HEK293 (cell line): ENCODE results near the gene CASKIN1.
"Not testable (repeated sequence)": the region's sequence is repeated elsewhere in the genome, so short reads cannot be mapped to it uniquely, and the experiment has no call there.

Source experiments
- CTCF ChIA-PET: fragments of 350-600 bp; formaldehyde crosslinking; extraction: SDS; loops from one replicate; lab custom pipeline; 2021; ENCODE audit warnings: antibody characterized with exemption; lab: Yijun Ruan, JAX
- POLR2A ChIA-PET: fragments of 300-600 bp; formaldehyde crosslinking; extraction: SDS; loops from one replicate; lab custom pipeline; 2020; ENCODE audit warnings: antibody characterized with exemption, inconsistent platforms; lab: Yijun Ruan, JAX
- H3K27ac ChIP-seq: fragments of 200-500 bp; sonication (Bioruptor generic); 2 replicates; pipeline ENCODE4 v1.5.1; 2014; ENCODE audit warnings: low read depth, low read length, control low read depth, inconsistent platforms; ENCODE audit errors: extremely low read depth
- H3K36me3 ChIP-seq, 2 experiments: fragments of 200-500 bp in 1 of 2; sonication (Bioruptor generic) in 1 of 2; 1 replicate in 1 of 2; 2 replicates in 1 of 2; pipeline ENCODE4 v1.5.1; 2014 to 2017; ENCODE audit warnings: inconsistent platforms in 2 of 2, low read length in 2 of 2; ENCODE audit not compliant: control insufficient read depth in 2 of 2, insufficient read depth in 1 of 2
- H3K4me1 ChIP-seq: fragments of 200-500 bp; sonication (Bioruptor generic); 2 replicates; pipeline ENCODE4 v1.5.1; 2014; ENCODE audit warnings: mild to moderate bottlenecking, low read length, inconsistent platforms; ENCODE audit not compliant: control insufficient read depth, insufficient read depth
- H3K4me3 ChIP-seq: 2 replicates; pipeline ENCODE4 v1.5.1; 2011; ENCODE audit warnings: low read depth, mild to moderate bottlenecking, control low read depth, low read length, moderate library complexity
- H3K9me3 ChIP-seq: fragments of 200-500 bp; sonication (Bioruptor generic); 2 replicates; pipeline ENCODE4 v1.5.1; 2014; ENCODE audit warnings: low read depth, low read length, inconsistent platforms; ENCODE audit not compliant: control insufficient read depth, insufficient read depth
- EGR2 ChIP-seq: fragments of 450-650 bp; formaldehyde crosslinking; IDR thresholded peaks from 2 replicates; pipeline ENCODE4 v1.5.1; 2016; ENCODE audit warnings: low read depth, missing biosample characterization, missing genetic modification characterization
- ZBTB8A ChIP-seq: fragments of 450-650 bp; formaldehyde crosslinking; IDR thresholded peaks from 2 replicates; pipeline ENCODE4 v1.5.1; 2016; ENCODE audit warnings: missing biosample characterization, missing genetic modification characterization
- ZFHX2 ChIP-seq: fragments of 450-650 bp; formaldehyde crosslinking; conservative IDR thresholded peaks from 2 replicates; pipeline ENCODE4 v1.5.1; 2016; ENCODE audit warnings: missing biosample characterization, missing genetic modification characterization
- ZNF133 ChIP-seq: fragments of 450-650 bp; formaldehyde crosslinking; IDR thresholded peaks from 2 replicates; pipeline ENCODE4 v1.5.1; 2016; ENCODE audit warnings: missing biosample characterization, missing genetic modification characterization
- ZNF157 ChIP-seq: fragments of 450-650 bp; formaldehyde crosslinking; IDR thresholded peaks from 2 replicates; pipeline ENCODE4 v1.5.1; 2016; ENCODE audit warnings: missing biosample characterization, missing genetic modification characterization
- ZNF184 ChIP-seq: fragments of 450-650 bp; IDR thresholded peaks from 2 replicates; pipeline ENCODE4 v1.5.1; 2018; ENCODE audit warnings: missing biosample characterization, mild to moderate bottlenecking, missing genetic modification characterization
- ZNF19 ChIP-seq: fragments of 450-650 bp; formaldehyde crosslinking; IDR thresholded peaks from 2 replicates; pipeline ENCODE4; 2016; ENCODE audit warnings: missing biosample characterization, missing genetic modification characterization, low read depth
- ZNF202 ChIP-seq: fragments of 450-650 bp; formaldehyde crosslinking; IDR thresholded peaks from 2 replicates; pipeline ENCODE4 v1.5.1; 2016; ENCODE audit warnings: missing biosample characterization, missing genetic modification characterization, borderline replicate concordance
- ZNF266 ChIP-seq: fragments of 450-650 bp; formaldehyde crosslinking; IDR thresholded peaks from 2 replicates; pipeline ENCODE4 v1.5.1; 2016; ENCODE audit warnings: missing biosample characterization, missing genetic modification characterization, low read depth
- ZNF292 ChIP-seq: fragments of 450-650 bp; formaldehyde crosslinking; IDR thresholded peaks from 2 replicates; pipeline ENCODE4 v1.5.1; 2016; ENCODE audit warnings: low read depth, missing biosample characterization, missing genetic modification characterization, borderline replicate concordance
- ZNF394 ChIP-seq: fragments of 450-650 bp; formaldehyde crosslinking; IDR thresholded peaks from 2 replicates; pipeline ENCODE4 v1.5.1; 2016; ENCODE audit warnings: missing biosample characterization, missing genetic modification characterization, mild to moderate bottlenecking, moderate library complexity, borderline replicate concordance
- ZNF404 ChIP-seq: fragments of 450-650 bp; formaldehyde crosslinking; IDR thresholded peaks from 2 replicates; pipeline ENCODE4 v1.5.1; 2017; ENCODE audit warnings: missing biosample characterization, missing genetic modification characterization
- ZNF426 ChIP-seq: fragments of 450-650 bp; formaldehyde crosslinking; IDR thresholded peaks from 2 replicates; pipeline ENCODE4 v1.5.1; 2017; ENCODE audit warnings: missing biosample characterization, missing genetic modification characterization, mild to moderate bottlenecking, inconsistent platforms, moderate library complexity
- ZNF558 ChIP-seq: fragments of 450-650 bp; formaldehyde crosslinking; IDR thresholded peaks from 2 replicates; pipeline ENCODE4 v1.5.1; 2016; ENCODE audit warnings: missing biosample characterization, missing genetic modification characterization
- ZNF560 ChIP-seq: fragments of 450-650 bp; formaldehyde crosslinking; IDR thresholded peaks from 2 replicates; pipeline ENCODE4 v1.5.1; 2017; ENCODE audit warnings: missing biosample characterization, missing genetic modification characterization, borderline replicate concordance
- ZNF600 ChIP-seq: fragments of 450-650 bp; formaldehyde crosslinking; IDR thresholded peaks from 2 replicates; pipeline ENCODE4 v1.5.1; 2016; ENCODE audit warnings: missing biosample characterization, missing genetic modification characterization
- ZNF623 ChIP-seq: fragments of 450-650 bp; formaldehyde crosslinking; IDR thresholded peaks from 2 replicates; pipeline ENCODE4 v1.5.1; 2016; ENCODE audit warnings: missing biosample characterization, missing genetic modification characterization
- ZNF654 ChIP-seq: fragments of 450-650 bp; formaldehyde crosslinking; IDR thresholded peaks from 2 replicates; pipeline ENCODE4 v1.5.1; 2016; ENCODE audit warnings: low read depth, missing biosample characterization, missing genetic modification characterization
- ZNF664 ChIP-seq: fragments of 450-650 bp; formaldehyde crosslinking; IDR thresholded peaks from 2 replicates; pipeline ENCODE4 v1.5.1; 2016; ENCODE audit warnings: missing biosample characterization, missing genetic modification characterization
- ZXDB ChIP-seq: fragments of 450-650 bp; formaldehyde crosslinking; IDR thresholded peaks from 2 replicates; pipeline ENCODE4 v1.5.1; 2016; ENCODE audit warnings: missing biosample characterization, missing genetic modification characterization
- TF ChIP-seq, protein P1 (sequence below): fragments of 450-650 bp; formaldehyde crosslinking; IDR thresholded peaks from 2 replicates; pipeline ENCODE4 v1.5.1; 2016; ENCODE audit warnings: missing biosample characterization, missing genetic modification characterization
- TF ChIP-seq, protein P2 (sequence below): fragments of 450-650 bp; formaldehyde crosslinking; IDR thresholded peaks from 2 replicates; pipeline ENCODE4 v1.5.1; 2016; ENCODE audit warnings: missing biosample characterization, missing genetic modification characterization
- TF ChIP-seq, protein P3 (sequence below): fragments of 450-650 bp; formaldehyde crosslinking; IDR thresholded peaks from 2 replicates; pipeline ENCODE4 v1.5.1; 2016; ENCODE audit warnings: missing biosample characterization, missing genetic modification characterization
- TF ChIP-seq, protein P4 (sequence below): fragments of 450-650 bp; formaldehyde crosslinking; conservative IDR thresholded peaks from 2 replicates; pipeline ENCODE4 v1.5.1; 2016; ENCODE audit warnings: low read depth, missing biosample characterization, missing genetic modification characterization

The CASKIN1 gene

DNA sequence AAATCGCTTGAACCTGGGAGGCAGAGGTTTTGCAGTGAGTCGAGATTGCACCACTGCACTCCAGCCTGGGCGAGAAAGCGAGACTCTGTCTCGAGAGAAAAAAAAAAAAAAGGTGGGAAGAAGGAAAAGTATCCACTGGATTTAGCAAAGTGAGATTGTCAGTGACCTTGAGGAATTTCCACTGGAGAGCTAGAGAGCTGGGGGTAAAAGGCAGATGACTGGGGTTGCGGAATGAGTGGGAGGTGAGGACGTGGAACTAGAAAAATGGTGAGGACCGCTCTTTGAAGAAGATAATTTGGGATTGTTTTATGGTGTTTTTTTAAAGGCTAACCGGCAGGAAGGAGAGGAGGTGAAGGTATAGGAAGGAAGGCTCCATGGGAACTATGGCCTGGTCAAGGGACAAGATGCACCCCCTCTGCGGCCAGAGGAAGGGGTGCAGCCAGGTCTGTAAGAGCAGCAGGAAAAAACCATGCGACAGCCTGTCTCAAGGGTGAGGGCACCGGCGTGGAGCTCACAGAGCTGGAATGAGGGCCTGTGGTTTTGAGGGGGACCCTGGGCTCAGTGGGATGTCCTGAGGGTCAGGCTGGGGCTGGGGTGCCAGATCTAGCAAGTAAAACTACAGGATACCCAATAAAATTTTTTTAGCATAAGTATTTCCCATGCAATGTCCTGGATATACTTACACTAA is 8.2 kb upstream of the CASKIN1 start:
- peak overlapping the region; percentile 90; the same call in 1 of the 2 replicates for H3K27ac ChIP-seq
- CTCF ChIA-PET, result interaction anchor here (0.6 to 1.7 kb wide), 3 partner anchors 10 to 263 kb away, joined by 3 to 6 read pairs (median 4); no protein-coding TSS in a partner anchor
- H3K9me3 ChIP-seq, result no peaks in the 10 kb centered on the region
- no peaks in the 10 kb centered on the region for H3K4me1 ChIP-seq
- POLR2A ChIA-PET, result interaction anchor here (0.6 to 4.3 kb wide), 7 partner anchors 10 to 263 kb away, joined by 3 to 22 read pairs (median 5); partner anchors contain the start of genes PGP, TBL3 and TRAF7
- peaks cover 0 to 30% of the 10 kb centered on the region in 2 experiments; a peak in 1 of 3 replicates for H3K36me3 ChIP-seq
- H3K4me3 ChIP-seq, result peak overlapping the region; percentile 96
- no peak for TF ChIP-seq ZNF157 (tag by site-specific recombination)
- no peak for TF ChIP-seq EGR2 (tag by site-specific recombination)
- TF ChIP-seq, protein P1, sequence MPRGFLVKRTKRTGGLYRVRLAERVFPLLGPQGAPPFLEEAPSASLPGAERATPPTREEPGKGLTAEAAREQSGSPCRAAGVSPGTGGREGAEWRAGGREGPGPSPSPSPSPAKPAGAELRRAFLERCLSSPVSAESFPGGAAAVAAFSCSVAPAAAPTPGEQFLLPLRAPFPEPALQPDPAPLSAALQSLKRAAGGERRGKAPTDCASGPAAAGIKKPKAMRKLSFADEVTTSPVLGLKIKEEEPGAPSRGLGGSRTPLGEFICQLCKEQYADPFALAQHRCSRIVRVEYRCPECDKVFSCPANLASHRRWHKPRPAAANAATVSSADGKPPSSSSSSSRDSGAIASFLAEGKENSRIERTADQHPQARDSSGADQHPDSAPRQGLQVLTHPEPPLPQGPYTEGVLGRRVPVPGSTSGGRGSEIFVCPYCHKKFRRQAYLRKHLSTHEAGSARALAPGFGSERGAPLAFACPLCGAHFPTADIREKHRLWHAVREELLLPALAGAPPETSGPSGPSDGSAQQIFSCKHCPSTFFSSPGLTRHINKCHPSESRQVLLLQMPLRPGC (tag by site-specific recombination), result no peak
- 0 out of 2 replicates have a peak, but pooled peaks have one; percentile 35 for TF ChIP-seq ZNF600 (tag by site-specific recombination)
- TF ChIP-seq ZNF184 (tag by site-specific recombination), result no peak
- peak; percentile 26 for TF ChIP-seq ZFHX2 (tag by site-specific recombination)
- TF ChIP-seq, all 188 proteins: peak for 2

DNA sequence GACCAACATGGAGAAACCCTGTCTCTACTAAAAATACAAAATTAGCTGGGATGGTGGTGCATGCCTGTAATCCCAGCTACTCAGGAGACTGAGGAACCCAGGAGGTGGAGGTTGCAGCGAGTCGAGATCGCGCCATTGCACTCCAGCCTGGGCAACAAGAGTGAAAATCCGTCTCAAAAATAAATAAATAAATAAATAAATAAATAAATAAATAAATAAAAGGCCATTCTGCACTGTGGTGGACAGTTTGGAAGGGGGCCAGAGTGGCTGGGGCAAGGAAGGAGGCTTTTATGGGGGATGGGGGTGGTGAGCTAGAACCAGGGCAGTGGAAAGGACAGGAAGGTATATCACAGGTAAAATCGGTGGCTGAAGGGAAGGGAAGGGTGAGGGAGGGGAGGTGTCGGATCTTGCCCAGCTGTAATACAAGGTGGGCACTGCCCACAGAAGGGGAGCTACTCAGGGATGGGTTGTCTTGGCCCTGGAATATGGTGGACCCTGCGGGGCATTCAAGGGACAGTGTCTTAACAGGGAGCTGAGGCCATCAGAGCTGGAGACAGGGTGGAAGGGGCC is 6.8 kb upstream of the CASKIN1 start:
- not testable (repeated sequence) for H3K9me3 ChIP-seq, H3K4me1 ChIP-seq, H3K4me3 ChIP-seq, H3K27ac ChIP-seq
- ChIA-PET POLR2A (interaction anchor here (1.6 to 4.3 kb wide), 2 partner anchors 11 to 48 kb away, joined by 9 to 20 read pairs; partner anchors contain the start of genes PGP and TRAF7), CTCF (interaction anchor here (0.8 to 1.5 kb wide), 2 partner anchors 8 to 181 kb away, joined by 3 to 6 read pairs; no protein-coding TSS in a partner anchor)
- peaks cover 0 to 17% of the 10 kb centered on the region in 2 experiments; a peak in 1 of 3 replicates for H3K36me3 ChIP-seq
- peak; percentile 62; the same call in 1 of the 2 replicates for TF ChIP-seq ZNF560 (tag by site-specific recombination)
- peak; percentile 47; the same call in 1 of the 2 replicates for TF ChIP-seq ZXDB
- peak; percentile 73 for TF ChIP-seq ZNF623 (tag by site-specific recombination)
- TF ChIP-seq ZNF266 (tag by site-specific recombination), result peak; percentile 67; the same call in 1 of the 2 replicates
- TF ChIP-seq ZNF394, result peak; percentile 90
- TF ChIP-seq ZNF202, result peak; percentile 69; the same call in 1 of the 2 replicates
- peak; percentile 56 for TF ChIP-seq ZNF664 (tag by site-specific recombination)
- TF ChIP-seq ZNF19 (tag by site-specific recombination), result 0 out of 2 replicates have a peak, but pooled peaks have one; percentile 33
- TF ChIP-seq, protein P2, sequence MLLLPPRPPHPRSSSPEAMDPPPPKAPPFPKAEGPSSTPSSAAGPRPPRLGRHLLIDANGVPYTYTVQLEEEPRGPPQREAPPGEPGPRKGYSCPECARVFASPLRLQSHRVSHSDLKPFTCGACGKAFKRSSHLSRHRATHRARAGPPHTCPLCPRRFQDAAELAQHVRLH (tag by site-specific recombination), result 0 out of 2 replicates have a peak, but pooled peaks have one; percentile 21
- peak; percentile 72 for TF ChIP-seq ZNF558 (tag by site-specific recombination)
- TF ChIP-seq, protein P3, sequence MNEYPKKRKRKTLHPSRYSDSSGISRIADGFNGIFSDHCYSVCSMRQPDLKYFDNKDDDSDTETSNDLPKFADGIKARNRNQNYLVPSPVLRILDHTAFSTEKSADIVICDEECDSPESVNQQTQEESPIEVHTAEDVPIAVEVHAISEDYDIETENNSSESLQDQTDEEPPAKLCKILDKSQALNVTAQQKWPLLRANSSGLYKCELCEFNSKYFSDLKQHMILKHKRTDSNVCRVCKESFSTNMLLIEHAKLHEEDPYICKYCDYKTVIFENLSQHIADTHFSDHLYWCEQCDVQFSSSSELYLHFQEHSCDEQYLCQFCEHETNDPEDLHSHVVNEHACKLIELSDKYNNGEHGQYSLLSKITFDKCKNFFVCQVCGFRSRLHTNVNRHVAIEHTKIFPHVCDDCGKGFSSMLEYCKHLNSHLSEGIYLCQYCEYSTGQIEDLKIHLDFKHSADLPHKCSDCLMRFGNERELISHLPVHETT (tag by site-specific recombination), result peak; percentile 49; the same call in 1 of the 2 replicates
- 0 out of 2 replicates have a peak, but pooled peaks have one; percentile 37 for TF ChIP-seq ZNF404 (tag by site-specific recombination)
- TF ChIP-seq, protein P4, sequence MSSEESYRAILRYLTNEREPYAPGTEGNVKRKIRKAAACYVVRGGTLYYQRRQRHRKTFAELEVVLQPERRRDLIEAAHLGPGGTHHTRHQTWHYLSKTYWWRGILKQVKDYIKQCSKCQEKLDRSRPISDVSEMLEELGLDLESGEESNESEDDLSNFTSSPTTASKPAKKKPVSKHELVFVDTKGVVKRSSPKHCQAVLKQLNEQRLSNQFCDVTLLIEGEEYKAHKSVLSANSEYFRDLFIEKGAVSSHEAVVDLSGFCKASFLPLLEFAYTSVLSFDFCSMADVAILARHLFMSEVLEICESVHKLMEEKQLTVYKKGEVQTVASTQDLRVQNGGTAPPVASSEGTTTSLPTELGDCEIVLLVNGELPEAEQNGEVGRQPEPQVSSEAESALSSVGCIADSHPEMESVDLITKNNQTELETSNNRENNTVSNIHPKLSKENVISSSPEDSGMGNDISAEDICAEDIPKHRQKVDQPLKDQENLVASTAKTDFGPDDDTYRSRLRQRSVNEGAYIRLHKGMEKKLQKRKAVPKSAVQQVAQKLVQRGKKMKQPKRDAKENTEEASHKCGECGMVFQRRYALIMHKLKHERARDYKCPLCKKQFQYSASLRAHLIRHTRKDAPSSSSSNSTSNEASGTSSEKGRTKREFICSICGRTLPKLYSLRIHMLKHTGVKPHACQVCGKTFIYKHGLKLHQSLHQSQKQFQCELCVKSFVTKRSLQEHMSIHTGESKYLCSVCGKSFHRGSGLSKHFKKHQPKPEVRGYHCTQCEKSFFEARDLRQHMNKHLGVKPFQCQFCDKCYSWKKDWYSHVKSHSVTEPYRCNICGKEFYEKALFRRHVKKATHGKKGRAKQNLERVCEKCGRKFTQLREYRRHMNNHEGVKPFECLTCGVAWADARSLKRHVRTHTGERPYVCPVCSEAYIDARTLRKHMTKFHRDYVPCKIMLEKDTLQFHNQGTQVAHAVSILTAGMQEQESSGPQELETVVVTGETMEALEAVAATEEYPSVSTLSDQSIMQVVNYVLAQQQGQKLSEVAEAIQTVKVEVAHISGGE (tag by site-specific recombination), result peak; percentile 63
- 0 out of 2 replicates have a peak, but pooled peaks have one; percentile 21 for TF ChIP-seq ZNF654 (tag by site-specific recombination)
- peak; percentile 77 for TF ChIP-seq ZNF426 (tag by site-specific recombination)
- TF ChIP-seq ZNF292, result 0 out of 2 replicates have a peak, but pooled peaks have one; percentile 22
- peak; percentile 56; the same call in 1 of the 2 replicates for TF ChIP-seq ZBTB8A (tag by site-specific recombination)
- peak; percentile 99 for TF ChIP-seq ZNF133 (tag by site-specific recombination)
